Smooth muscle cell (in vitro differentiated cells): Measurements from ENCODE around the gene MYADM. TPM values are rescaled to one million over a fixed set of nuclear protein-coding genes. Genes with fewer than 3 reads are reported as not detected.
"Not testable (repeated sequence)": the region's sequence is repeated elsewhere in the genome, so short reads cannot be mapped to it uniquely, and the experiment has no call there.

Source experiments
- DNase-seq: peaks from one replicate; lab custom pipeline; 2025; ENCODE audit not compliant: unreplicated experiment; lab: John Stamatoyannopoulos, UW
- H2AFZ ChIP-seq: fragments of 200-600 bp; sonication (generic); 2 replicates; pipeline ENCODE4 v1.6.0; 2016; ENCODE audit warnings: antibody characterized with exemption, low read depth, mild to moderate bottlenecking
- H3F3A ChIP-seq: fragments of 200-600 bp; sonication (generic); 2 replicates; pipeline ENCODE4 v1.6.0; 2017; ENCODE audit warnings: antibody characterized with exemption, low read depth
- H3K27ac ChIP-seq: fragments of 200-600 bp; sonication (generic); 2 replicates; pipeline ENCODE4 v1.5.1; 2016; ENCODE audit warnings: low read depth, mild to moderate bottlenecking
- H3K27me3 ChIP-seq: fragments of 200-600 bp; sonication (generic); 2 replicates; pipeline ENCODE4 v1.6.1; 2016; ENCODE audit warnings: low read depth, mild to moderate bottlenecking
- H3K36me3 ChIP-seq: fragments of 200-600 bp; sonication (generic); 2 replicates; pipeline ENCODE4 v1.5.1; 2016; ENCODE audit warnings: low read depth
- H3K4me1 ChIP-seq: fragments of 200-600 bp; sonication (generic); 2 replicates; pipeline ENCODE4 v1.5.1; 2016; ENCODE audit warnings: low read depth
- H3K4me2 ChIP-seq: fragments of 200-600 bp; sonication (generic); 2 replicates; pipeline ENCODE4 v1.6.0; 2016; ENCODE audit warnings: mild to moderate bottlenecking
- H3K4me3 ChIP-seq: fragments of 200-600 bp; sonication (generic); 2 replicates; pipeline ENCODE4 v1.5.1; 2016; ENCODE audit warnings: mild to moderate bottlenecking
- H3K79me2 ChIP-seq: fragments of 200-600 bp; sonication (generic); 2 replicates; pipeline ENCODE4 v1.6.0; 2016; ENCODE audit warnings: low read depth, mild to moderate bottlenecking
- H3K9ac ChIP-seq: fragments of 200-600 bp; sonication (generic); 2 replicates; pipeline ENCODE4 v1.6.0; 2016; ENCODE audit warnings: low read depth
- H3K9me3 ChIP-seq: fragments of 200-600 bp; sonication (generic); replicated peaks from 2 replicates; pipeline ENCODE4 v1.5.1; 2016; ENCODE audit warnings: low read depth
- H4K20me1 ChIP-seq: fragments of 200-600 bp; sonication (generic); 2 replicates; pipeline ENCODE4 v1.6.0; 2016; ENCODE audit warnings: low read depth
- CTCF ChIP-seq: fragments of 200-600 bp; sonication (generic); IDR thresholded peaks from 2 replicates; pipeline ENCODE4 v1.5.1; 2017; ENCODE audit warnings: borderline replicate concordance, mild to moderate bottlenecking, antibody characterized with exemption; ENCODE audit not compliant: insufficient read depth, poor library complexity, severe bottlenecking
- WGBS: methylation state at CpG from one replicate; pipeline ENCODE4 v1.1.7; 2016; ENCODE audit warnings: low lambda C conversion rate; 5-methylcytosine and 5-hydroxymethylcytosine counted together
- polyA plus RNA-seq: library from polyadenylated mRNA; unstranded; fragments of >200 nt; fragmentation: Nextera tagmentation; extraction: Ambion mirVana; gene quantifications from 2 replicates; pipeline ENCODE4 v1.2.1, GENCODE V29; 2016
- total RNA-seq: library from RNA; depleted of rRNA; stranded (reverse); fragments of >200 nt; gene quantifications from 2 replicates; pipeline ENCODE4 v1.2.3, GENCODE V29; 2014

Gene MYADM
- total and polyA plus RNA-seq, 2 experiments from 2014 or later: 97.6 to 193 TPM

- Histone ChIP-seq H3K27me3 (no peaks in the 10 kb centered on the region), H3K4me2 (peak overlapping the region; percentile 100), H3K36me3 (no peaks in the 10 kb centered on the region), H4K20me1 (peaks cover 47% of the 10 kb centered on the region), H3K9ac (peak overlapping the region; percentile 99), H3K27ac (peak overlapping the region; percentile 96), H2AFZ (no peak overlapping the region), H3K4me3 (peak overlapping the region; percentile 96), H3F3A (peaks cover 13% of the 10 kb centered on the region), H3K4me1 (peaks cover 10% of the 10 kb centered on the region), H3K79me2 (peaks cover 43% of the 10 kb centered on the region), H3K9me3 (no peaks in the 10 kb centered on the region)
- DNase-seq: peak; percentile 73
- under 1% methylated on average over 40 of the region's 75 CpGs for WGBS
- no peak for TF ChIP-seq CTCF
Measured at GRCh38 chr19:53868892-53869804, 1.5 kb downstream of the MYADM start.

- not testable (repeated sequence) for DNase-seq, H3K4me1 ChIP-seq, H2AFZ ChIP-seq, H3K27me3 ChIP-seq, H3K9me3 ChIP-seq, H3K36me3 ChIP-seq
- Histone ChIP-seq H3K4me2 (peak overlapping the region; percentile 100), H3K79me2 (peaks cover 46% of the 10 kb centered on the region), H3K9ac (peak overlapping the region; percentile 99), H4K20me1 (peaks cover 55% of the 10 kb centered on the region), H3F3A (peaks cover 13% of the 10 kb centered on the region), H3K4me3 (peak overlapping the region; percentile 96), H3K27ac (peak overlapping the region; percentile 96)
- 0% methylated on average over 4 of the region's 24 CpGs for WGBS
Measured at GRCh38 chr19:53869805-53870484, 2.3 kb downstream of the MYADM start.

- TF ChIP-seq CTCF: no peak
- DNase-seq: no peak
- Histone ChIP-seq H3K27me3 (no peaks in the 10 kb centered on the region), H3K4me1 (peaks cover 10% of the 10 kb centered on the region), H3K79me2 (peaks cover 46% of the 10 kb centered on the region), H3K4me2 (peak overlapping the region; percentile 40), H3K9me3 (no peaks in the 10 kb centered on the region), H2AFZ (no peak overlapping the region), H3K9ac (no peak overlapping the region), H3K36me3 (no peaks in the 10 kb centered on the region), H4K20me1 (peaks cover 61% of the 10 kb centered on the region), H3F3A (peaks cover 15% of the 10 kb centered on the region), H3K27ac (peak overlapping the region; percentile 35), H3K4me3 (peak overlapping the region; percentile 96)
- 75% methylated on average over 5 of the region's 5 CpGs for WGBS
Measured at GRCh38 chr19:53870485-53870844, 2.8 kb downstream of the MYADM start.

- no peaks in the 10 kb centered on the region for H3K36me3 ChIP-seq
Measured at GRCh38 chr19:53871454-53871853, 3.8 kb downstream of the MYADM start.

More at GRCh38 chr19:53871454-53871853, 3.8 kb downstream of the MYADM start:
- peaks cover 10% of the 10 kb centered on the region for H3K4me1 ChIP-seq
- peaks cover 23% of the 10 kb centered on the region for H3F3A ChIP-seq
- WGBS: 94% methylated on average over 7 of the region's 7 CpGs
- H3K9ac ChIP-seq: no peak overlapping the region
- no peaks in the 10 kb centered on the region for H3K27me3 ChIP-seq
- TF ChIP-seq CTCF: no peak
- peaks cover 69% of the 10 kb centered on the region for H4K20me1 ChIP-seq
- H3K9me3 ChIP-seq: no peaks in the 10 kb centered on the region
- no peak for DNase-seq
- H3K4me2 ChIP-seq: no peak overlapping the region
- no peak overlapping the region for H2AFZ ChIP-seq
- no peak overlapping the region for H3K4me3 ChIP-seq
- H3K79me2 ChIP-seq: peaks cover 46% of the 10 kb centered on the region
- H3K27ac ChIP-seq: no peak overlapping the region
